ENCODE measurements around the gene ZBTB16. TPM values are rescaled to one million over a fixed set of nuclear protein-coding genes. Genes with fewer than 3 reads are reported as not detected.

Gene ZBTB16
- total and polyA plus RNA-seq, 4 donors, result 21.4 to 224 (median 102) TPM

- peak overlapping the region; percentile 78 to 97 for H3K27ac ChIP-seq (ENCODE audit: low read depth in 1 of 2, low read length in 1 of 2)
- no peak for ATAC-seq (ENCODE audit: insufficient read depth, low FRiP score)
- H3K9ac ChIP-seq (ENCODE audit: insufficient read depth in 1 of 2, low read length in 2 of 2), result no peak overlapping the region
- H3K27me3 ChIP-seq (ENCODE audit: control insufficient read depth in 3 of 3, insufficient read depth in 3 of 3, low read length in 2 of 3), result no peaks in the 10 kb centered on the region
- H3K4me1 ChIP-seq (ENCODE audit: control insufficient read depth in 5 of 5, insufficient read depth in 5 of 5, low read length in 5 of 5), result peaks cover 44 to 86% (median 65%) of the 10 kb centered on the region in 5 donors
- no peak for DNase-seq
- H3K4me3 ChIP-seq, result no peak overlapping the region
- H3K9me3 ChIP-seq (ENCODE audit: control insufficient read depth in 4 of 4, insufficient read depth in 3 of 4, low read length in 3 of 4), result no peaks in the 10 kb centered on the region
- TF ChIP-seq CTCF (IDR thresholded peaks at IDR 0.05; ENCODE audit: control extremely low read depth, extremely low read depth), result no peak
- H3K36me3 ChIP-seq (ENCODE audit: control insufficient read depth in 4 of 4, insufficient read depth in 4 of 4, low read length in 4 of 4), result peaks cover 0 to 8% (median 0%) of the 10 kb centered on the region in 4 donors
- 77 to 80% methylated on average over 11 of the region's 11 CpGs for WGBS, 2 donors
These were observed 108.4 kb downstream of the ZBTB16 start for GRCh38 chr11:114167771-114168448.

- H3K4me1 ChIP-seq (ENCODE audit: control insufficient read depth in 5 of 5, insufficient read depth in 5 of 5, low read length in 5 of 5), result peaks cover 42 to 85% (median 65%) of the 10 kb centered on the region in 5 donors
- DNase-seq (no peak), ATAC-seq (ENCODE audit: insufficient read depth, low FRiP score) (no peak)
- peaks cover 0 to 8% (median 0%) of the 10 kb centered on the region in 4 donors for H3K36me3 ChIP-seq (ENCODE audit: control insufficient read depth in 4 of 4, insufficient read depth in 4 of 4, low read length in 4 of 4)
- 66 to 68% methylated on average over 1 of the region's 1 CpG for WGBS, 2 donors
- H3K9me3 ChIP-seq (ENCODE audit: control insufficient read depth in 4 of 4, insufficient read depth in 3 of 4, low read length in 3 of 4), result no peaks in the 10 kb centered on the region
- H3K4me3 ChIP-seq, result no peak overlapping the region
- TF ChIP-seq CTCF (IDR thresholded peaks at IDR 0.05; ENCODE audit: control extremely low read depth, extremely low read depth), result no peak
- H3K27ac ChIP-seq (ENCODE audit: low read depth in 1 of 2, low read length in 1 of 2), result peak overlapping the region; percentile 85 to 97
- no peak overlapping the region for H3K9ac ChIP-seq (ENCODE audit: insufficient read depth in 1 of 2, low read length in 2 of 2)
- H3K27me3 ChIP-seq (ENCODE audit: control insufficient read depth in 3 of 3, insufficient read depth in 3 of 3, low read length in 2 of 3), result no peaks in the 10 kb centered on the region
These were observed 109.2 kb downstream of the ZBTB16 start for GRCh38 chr11:114168691-114169090.

- WGBS, 2 donors, result 58 to 66% methylated on average over 9 of the region's 9 CpGs
- ATAC-seq (ENCODE audit: insufficient read depth, low FRiP score) (no peak), DNase-seq (peak in 1 of 3 donors; percentile 15)
- Histone ChIP-seq H3K4me1 (ENCODE audit: control insufficient read depth in 5 of 5, insufficient read depth in 5 of 5, low read length in 5 of 5) (peaks cover 36 to 78% (median 66%) of the 10 kb centered on the region in 5 donors), H3K9ac (ENCODE audit: insufficient read depth in 1 of 2, low read length in 2 of 2) (no peak overlapping the region), H3K27ac (ENCODE audit: low read depth in 1 of 2, low read length in 1 of 2) (peak overlapping the region; percentile 85 to 97), H3K36me3 (ENCODE audit: control insufficient read depth in 4 of 4, insufficient read depth in 4 of 4, low read length in 4 of 4) (peaks cover 0 to 8% (median 0%) of the 10 kb centered on the region in 4 donors), H3K27me3 (ENCODE audit: control insufficient read depth in 3 of 3, insufficient read depth in 3 of 3, low read length in 2 of 3) (no peaks in the 10 kb centered on the region), H3K4me3 (no peak overlapping the region), H3K9me3 (ENCODE audit: control insufficient read depth in 4 of 4, insufficient read depth in 3 of 4, low read length in 3 of 4) (no peaks in the 10 kb centered on the region)
- no peak for TF ChIP-seq CTCF (IDR thresholded peaks at IDR 0.05; ENCODE audit: control extremely low read depth, extremely low read depth)
These were observed 109.8 kb downstream of the ZBTB16 start for GRCh38 chr11:114169321-114169749.
